ENCODE results near the gene JUN. TPM values are rescaled to one million over a fixed set of nuclear protein-coding genes. Genes with fewer than 3 reads are reported as not detected.

JUN gene
- total and polyA plus RNA-seq, 9 donors: 50.7 to 740 (median 155) TPM

GRCh38 chr1:58780836-58781452 lies 2.9 kb downstream of the JUN start:
- no peaks in the 10 kb centered on the region for H3K9me3 ChIP-seq
- H3K27ac ChIP-seq: no peak overlapping the region
- DNase-seq: peak in 1 of 5 donors; percentile 50
- no peaks in the 10 kb centered on the region for H3K36me3 ChIP-seq
- TF ChIP-seq EP300 (IDR thresholded peaks at IDR 0.05): no peak
- peak; percentile 42 for TF ChIP-seq POLR2A (IDR thresholded peaks at IDR 0.05)
- peaks cover 1% of the 10 kb centered on the region for H3K4me1 ChIP-seq (ENCODE audit: insufficient read depth)
- peak overlapping the region; percentile 89 for H3K4me3 ChIP-seq
- 28 to 42% (median 41%) methylated on average over 2 of the region's 2 CpGs for WGBS, 3 donors
- no peaks in the 10 kb centered on the region for H3K27me3 ChIP-seq
- intact Hi-C loops (cut with DNase I): loop anchor here (5.0 to 10.0 kb wide), 8 partner anchors 114 to 926 kb away; partner anchors contain the start of gene FGGY (in 1 of the 4)

- Histone ChIP-seq H3K4me1 (ENCODE audit: insufficient read depth) (peaks cover 1% of the 10 kb centered on the region), H3K9me3 (no peaks in the 10 kb centered on the region), H3K27me3 (no peaks in the 10 kb centered on the region), H3K27ac (no peak overlapping the region), H3K36me3 (no peaks in the 10 kb centered on the region), H3K4me3 (peak overlapping the region; percentile 89)
- no peak for DNase-seq
- TF ChIP-seq EP300 (IDR thresholded peaks at IDR 0.05) (no peak), POLR2A (IDR thresholded peaks at IDR 0.05) (no peak), CTCF (IDR thresholded peaks at IDR 0.05) (no peak)
- intact Hi-C loops (cut with DNase I): loop anchor here (5.0 to 10.0 kb wide), 8 partner anchors 114 to 927 kb away; partner anchors contain the start of gene FGGY (in 1 of the 4)
Measured at GRCh38 chr1:58780411-58780810, 3.4 kb downstream of the JUN start.

- Histone ChIP-seq H3K27ac (no peak overlapping the region), H3K27me3 (no peaks in the 10 kb centered on the region)
Measured at GRCh38 chr1:58779801-58780382, 4.0 kb downstream of the JUN start.

GRCh38 chr1:58779059-58779754 lies 4.6 kb downstream of the JUN start:
- WGBS, 3 donors: 41 to 84% (median 46%) methylated on average over 2 of the region's 2 CpGs
- Histone ChIP-seq H3K4me3 (no peak overlapping the region), H3K9me3 (no peaks in the 10 kb centered on the region), H3K27ac (no peak overlapping the region), H3K27me3 (no peaks in the 10 kb centered on the region), H3K36me3 (no peaks in the 10 kb centered on the region), H3K4me1 (ENCODE audit: insufficient read depth) (peaks cover 1% of the 10 kb centered on the region)
- no peak for DNase-seq
- TF ChIP-seq EP300 (IDR thresholded peaks at IDR 0.05) (no peak), POLR2A (IDR thresholded peaks at IDR 0.05) (no peak), CTCF (IDR thresholded peaks at IDR 0.05) (no peak)
- intact Hi-C loops (cut with DNase I): no loop called here

More at GRCh38 chr1:58779801-58780382, 4.0 kb downstream of the JUN start:
- Histone ChIP-seq H3K9me3 (no peaks in the 10 kb centered on the region), H3K4me3 (no peak overlapping the region), H3K36me3 (no peaks in the 10 kb centered on the region), H3K4me1 (ENCODE audit: insufficient read depth) (peaks cover 1% of the 10 kb centered on the region)
- TF ChIP-seq CTCF (IDR thresholded peaks at IDR 0.05): no peak
- TF ChIP-seq EP300 (IDR thresholded peaks at IDR 0.05): no peak
- TF ChIP-seq POLR2A (IDR thresholded peaks at IDR 0.05): peak; percentile 15
- WGBS, 3 donors: 26 to 33% (median 30%) methylated on average over 4 of the region's 4 CpGs
- intact Hi-C loops (cut with DNase I): loop anchor here (5.0 to 10.0 kb wide), 8 partner anchors 115 to 927 kb away; partner anchors contain the start of gene FGGY (in 1 of the 4)
- DNase-seq: peak; percentile 37 to 65 (median 47)
